ENCODE measurements around the gene SMG5.

The SMG5 gene

GRCh38 chr1:156229809-156230472 is 52.7 kb downstream of the SMG5 start:
- Histone ChIP-seq H3K79me2 (ENCODE audit: low read length) (peaks cover 10% of the 10 kb centered on the region; the same call in 1 of the 2 replicates), H3K9me2 (replicated peaks; ENCODE audit: insufficient read depth, low read length) (no peaks in the 10 kb centered on the region), H4K20me1 (ENCODE audit: insufficient read depth, low read length) (no peaks in the 10 kb centered on the region), H3K4me2 (ENCODE audit: low read depth, low read length) (no peak overlapping the region), H3K9me3 (replicated peaks; ENCODE audit: insufficient read depth, low read length) (no peaks in the 10 kb centered on the region), H3K27me3 (replicated peaks; ENCODE audit: insufficient read depth, low read length) (no peaks in the 10 kb centered on the region), H3K36me3 (replicated peaks; ENCODE audit: insufficient read depth, low read length) (no peaks in the 10 kb centered on the region), H3K4me1 (ENCODE audit: low read length) (peaks cover 32% of the 10 kb centered on the region), H3F3A (ENCODE audit: insufficient read depth, low read length) (peaks cover 34% of the 10 kb centered on the region), H3K9ac (ENCODE audit: low read length) (no peak overlapping the region), H3K27ac (ENCODE audit: low read length) (no peak overlapping the region), H2AFZ (ENCODE audit: low read length) (no peak overlapping the region), H3K4me3 (ENCODE audit: low read length) (no peak overlapping the region)
- no peak for DNase-seq
- TF ChIP-seq EZH2phosphoT487 (IDR thresholded peaks at IDR 0.05; ENCODE audit: low read length) (no peak), EZH2 (optimal IDR thresholded peaks at IDR 0.05; ENCODE audit: low read depth, low read length) (no peak)
- TF ChIP-seq, protein P1, sequence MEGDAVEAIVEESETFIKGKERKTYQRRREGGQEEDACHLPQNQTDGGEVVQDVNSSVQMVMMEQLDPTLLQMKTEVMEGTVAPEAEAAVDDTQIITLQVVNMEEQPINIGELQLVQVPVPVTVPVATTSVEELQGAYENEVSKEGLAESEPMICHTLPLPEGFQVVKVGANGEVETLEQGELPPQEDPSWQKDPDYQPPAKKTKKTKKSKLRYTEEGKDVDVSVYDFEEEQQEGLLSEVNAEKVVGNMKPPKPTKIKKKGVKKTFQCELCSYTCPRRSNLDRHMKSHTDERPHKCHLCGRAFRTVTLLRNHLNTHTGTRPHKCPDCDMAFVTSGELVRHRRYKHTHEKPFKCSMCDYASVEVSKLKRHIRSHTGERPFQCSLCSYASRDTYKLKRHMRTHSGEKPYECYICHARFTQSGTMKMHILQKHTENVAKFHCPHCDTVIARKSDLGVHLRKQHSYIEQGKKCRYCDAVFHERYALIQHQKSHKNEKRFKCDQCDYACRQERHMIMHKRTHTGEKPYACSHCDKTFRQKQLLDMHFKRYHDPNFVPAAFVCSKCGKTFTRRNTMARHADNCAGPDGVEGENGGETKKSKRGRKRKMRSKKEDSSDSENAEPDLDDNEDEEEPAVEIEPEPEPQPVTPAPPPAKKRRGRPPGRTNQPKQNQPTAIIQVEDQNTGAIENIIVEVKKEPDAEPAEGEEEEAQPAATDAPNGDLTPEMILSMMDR (IDR thresholded peaks at IDR 0.05; ENCODE audit: low read length) = no peak

DNA sequence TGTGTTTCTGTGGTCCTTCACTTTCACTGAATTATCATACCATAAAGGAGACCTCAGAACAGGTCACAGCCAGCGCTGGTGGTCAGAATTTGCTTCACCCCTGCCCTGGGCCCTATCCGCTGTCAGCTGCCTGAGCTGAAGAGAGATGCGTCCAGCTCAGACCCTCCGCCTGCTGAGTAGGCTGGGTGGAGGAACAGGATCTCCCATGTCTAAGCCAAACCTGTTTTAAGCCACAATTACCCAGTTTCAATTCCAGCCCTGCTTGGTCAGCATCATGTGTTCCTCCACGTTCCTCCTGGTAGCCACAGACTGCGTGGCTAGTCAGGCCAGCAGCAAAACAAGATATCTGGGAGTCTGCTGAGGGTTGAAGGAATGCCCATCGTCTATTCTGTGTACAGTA is 54.1 kb downstream of the SMG5 start:
- H3K4me3 ChIP-seq (ENCODE audit: low read length) = no peak overlapping the region
- H3K9me2 ChIP-seq (replicated peaks; ENCODE audit: insufficient read depth, low read length) = no peaks in the 10 kb centered on the region
- H3F3A ChIP-seq (ENCODE audit: insufficient read depth, low read length) = peaks cover 39% of the 10 kb centered on the region
- peak overlapping the region; percentile 72 for H3K27ac ChIP-seq (ENCODE audit: low read length)
- peak overlapping the region; percentile 20 for H3K4me2 ChIP-seq (ENCODE audit: low read depth, low read length)
- H4K20me1 ChIP-seq (ENCODE audit: insufficient read depth, low read length) = no peaks in the 10 kb centered on the region
- peak; percentile 78 for DNase-seq
- peaks cover 16% of the 10 kb centered on the region; the same call in 1 of the 2 replicates for H3K79me2 ChIP-seq (ENCODE audit: low read length)
- H3K9ac ChIP-seq (ENCODE audit: low read length) = peak overlapping the region; percentile 31; the same call in 1 of the 2 replicates
- TF ChIP-seq EZH2phosphoT487 (IDR thresholded peaks at IDR 0.05; ENCODE audit: low read length) (no peak), EZH2 (optimal IDR thresholded peaks at IDR 0.05; ENCODE audit: low read depth, low read length) (no peak)
- TF ChIP-seq, protein P1 (IDR thresholded peaks at IDR 0.05; ENCODE audit: low read length) = no peak
- H3K4me1 ChIP-seq (ENCODE audit: low read length) = peaks cover 36% of the 10 kb centered on the region
- H3K9me3 ChIP-seq (replicated peaks; ENCODE audit: insufficient read depth, low read length) = no peaks in the 10 kb centered on the region
- H3K27me3 ChIP-seq (replicated peaks; ENCODE audit: insufficient read depth, low read length) = no peaks in the 10 kb centered on the region
- no peak overlapping the region for H2AFZ ChIP-seq (ENCODE audit: low read length)
- H3K36me3 ChIP-seq (replicated peaks; ENCODE audit: insufficient read depth, low read length) = no peaks in the 10 kb centered on the region; the same call in 1 of the 2 replicates

DNA sequence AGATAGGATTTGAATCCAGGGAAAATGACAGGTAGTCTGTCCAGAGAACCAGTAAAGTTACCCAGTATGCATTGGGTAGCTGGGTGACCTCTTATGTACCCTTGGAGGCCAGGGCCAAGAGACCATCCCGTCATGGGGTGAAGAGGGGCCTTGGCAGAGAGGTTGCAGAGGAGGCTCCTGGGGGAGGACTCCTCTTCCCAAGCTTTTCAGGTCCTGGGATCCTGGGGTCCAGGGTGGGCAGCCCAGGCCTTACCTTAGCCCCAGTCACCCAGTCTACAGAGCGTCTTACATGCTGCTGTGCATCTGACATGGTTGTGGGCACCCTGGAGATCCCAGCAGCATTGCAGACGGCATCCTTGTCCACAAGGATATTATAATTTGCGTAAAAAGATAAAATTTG is 55.8 kb downstream of the SMG5 start:
- Histone ChIP-seq H3K27ac (ENCODE audit: low read length) (peak overlapping the region; percentile 91), H3K4me3 (ENCODE audit: low read length) (no peak overlapping the region), H3K4me2 (ENCODE audit: low read depth, low read length) (peak overlapping the region; percentile 50), H3K4me1 (ENCODE audit: low read length) (peaks cover 36% of the 10 kb centered on the region), H3K79me2 (ENCODE audit: low read length) (peaks cover 30% of the 10 kb centered on the region), H3K9ac (ENCODE audit: low read length) (peak overlapping the region; percentile 49), H3K27me3 (replicated peaks; ENCODE audit: insufficient read depth, low read length) (no peaks in the 10 kb centered on the region), H3K9me2 (replicated peaks; ENCODE audit: insufficient read depth, low read length) (no peaks in the 10 kb centered on the region), H3K36me3 (replicated peaks; ENCODE audit: insufficient read depth, low read length) (peaks cover 7% of the 10 kb centered on the region; the same call in 1 of the 2 replicates), H3K9me3 (replicated peaks; ENCODE audit: insufficient read depth, low read length) (no peaks in the 10 kb centered on the region), H4K20me1 (ENCODE audit: insufficient read depth, low read length) (no peaks in the 10 kb centered on the region), H2AFZ (ENCODE audit: low read length) (no peak overlapping the region), H3F3A (ENCODE audit: insufficient read depth, low read length) (peaks cover 39% of the 10 kb centered on the region)
- TF ChIP-seq, protein P1 (IDR thresholded peaks at IDR 0.05; ENCODE audit: low read length) = no peak
- TF ChIP-seq EZH2phosphoT487 (IDR thresholded peaks at IDR 0.05; ENCODE audit: low read length) (no peak), EZH2 (optimal IDR thresholded peaks at IDR 0.05; ENCODE audit: low read depth, low read length) (no peak)
- no peak for DNase-seq

Data from MM.1S (cell line).